Pulmonary artery endothelial cell (primary cell): ENCODE data around the gene YAF2. TPM values are rescaled to one million over a fixed set of nuclear protein-coding genes. Genes with fewer than 3 reads are reported as not detected.
A peak's percentile ranks its signal among the peaks of the same experiment; 100 is the strongest.
"Not testable (repeated sequence)": the region's sequence is repeated elsewhere in the genome, so short reads cannot be mapped to it uniquely, and the experiment has no call there.

Experiments
- DNase-seq: peaks from one replicate; pipeline ENCODE4 v3.0.0-alpha.2; 2011; ENCODE audit warnings: low read depth, low spot score
- total RNA-seq: library from RNA; depleted of rRNA; stranded (reverse); fragments of >200 nt; gene quantifications from 2 replicates; pipeline ENCODE4 v1.2.3, GENCODE V29; 2014

Gene YAF2
- total RNA-seq, 1 donor from 2014 or later, result 11.1 TPM

DNA sequence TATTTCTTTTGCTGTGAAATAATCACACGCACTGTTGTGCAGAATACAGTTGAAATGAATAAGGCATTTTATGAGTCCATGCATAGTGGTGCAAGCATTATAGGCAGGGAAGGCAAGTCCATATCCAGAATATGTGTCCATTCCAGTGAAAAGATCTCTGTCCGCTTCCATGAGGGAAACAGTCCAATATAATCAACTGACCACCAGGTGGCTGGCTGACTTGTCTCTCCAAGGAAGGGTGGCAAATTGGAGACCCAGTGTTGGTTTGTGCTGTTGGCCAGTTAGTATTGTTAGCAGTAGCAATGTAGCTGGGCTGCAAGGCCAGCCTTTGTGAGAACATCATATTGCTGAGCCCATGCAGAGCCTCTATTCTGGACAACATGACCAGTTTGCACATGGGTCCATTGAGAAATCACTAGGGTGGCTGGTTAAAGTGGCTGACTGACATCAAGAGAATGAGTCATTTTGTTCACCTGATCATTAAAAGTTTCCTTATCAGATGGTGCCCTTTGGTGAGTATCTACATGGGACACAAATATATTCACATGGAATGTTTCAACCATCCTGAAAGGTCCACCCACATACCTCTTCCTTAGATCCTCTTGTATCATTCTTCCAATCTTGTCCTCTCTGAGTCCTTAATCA is 17.3 kb upstream of the YAF2 start:
- no peak for DNase-seq

DNA sequence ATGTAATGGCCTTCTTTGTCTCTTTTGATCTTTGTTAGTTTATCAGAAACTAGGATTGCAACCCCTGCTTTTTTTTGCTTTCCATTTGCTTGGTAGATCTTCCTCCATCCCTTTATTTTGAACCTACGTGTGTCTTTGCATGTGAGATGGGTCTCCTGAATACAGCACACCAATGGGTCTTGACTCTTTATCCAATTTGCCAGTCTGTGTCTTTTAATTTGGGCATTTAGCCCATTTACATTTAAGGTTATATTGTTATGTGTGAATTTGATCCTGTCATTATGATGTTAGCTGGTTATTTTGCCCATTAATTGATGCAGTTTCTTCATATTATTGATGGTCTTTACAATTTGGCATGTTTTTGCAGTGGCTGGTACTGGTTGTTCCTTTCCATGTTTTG is 14.6 kb upstream of the YAF2 start:
- not testable (repeated sequence) for DNase-seq

DNA sequence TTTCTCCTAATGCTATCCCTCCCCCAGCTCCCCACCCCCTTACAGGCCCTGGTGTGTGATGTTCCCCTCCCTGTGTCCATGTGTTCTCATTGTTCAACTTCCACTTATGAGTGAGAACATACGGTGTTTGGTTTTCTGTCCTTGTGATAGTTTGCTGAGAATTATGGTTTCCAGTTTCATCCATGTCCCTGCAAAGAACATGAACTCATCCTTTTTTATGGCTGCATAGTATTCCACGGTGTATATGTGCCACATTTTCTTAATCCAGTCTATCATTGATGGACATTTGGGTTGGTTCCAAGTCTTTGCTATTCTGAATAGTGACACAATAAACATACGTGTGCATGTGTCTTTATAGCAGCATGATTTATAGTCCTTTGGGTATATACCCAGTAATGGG is 11.0 kb upstream of the YAF2 start:
- not testable (repeated sequence) for DNase-seq

DNA sequence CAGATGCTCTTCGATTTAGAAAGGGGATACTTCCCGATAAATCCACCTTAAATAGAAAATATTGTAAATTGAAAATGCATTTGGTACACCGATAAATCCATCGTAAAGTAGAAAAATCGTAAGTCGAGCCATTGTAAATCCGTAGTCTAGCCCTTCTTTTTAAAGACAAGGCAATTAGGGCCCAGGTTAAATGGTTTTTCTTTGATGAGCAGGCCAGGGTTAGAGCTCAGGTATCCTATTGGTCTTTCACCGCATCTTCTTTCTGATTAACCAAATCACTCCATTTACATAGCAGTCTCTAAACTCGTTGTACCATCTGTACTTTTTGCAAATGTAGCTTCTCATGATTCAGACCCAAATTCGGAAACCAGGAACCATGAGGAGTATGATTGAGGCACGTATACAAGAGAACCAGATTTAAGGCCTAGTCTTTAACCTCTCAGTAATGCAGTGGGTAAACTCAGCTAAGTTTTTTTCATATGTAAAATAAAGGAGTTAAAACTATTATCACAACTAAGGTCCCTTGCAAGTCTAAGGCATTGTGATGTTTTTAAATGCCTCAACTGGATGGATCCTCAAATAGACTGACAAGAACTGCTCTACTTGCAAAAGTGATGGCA is 2.2 kb upstream of the YAF2 start:
- no peak for DNase-seq

DNA sequence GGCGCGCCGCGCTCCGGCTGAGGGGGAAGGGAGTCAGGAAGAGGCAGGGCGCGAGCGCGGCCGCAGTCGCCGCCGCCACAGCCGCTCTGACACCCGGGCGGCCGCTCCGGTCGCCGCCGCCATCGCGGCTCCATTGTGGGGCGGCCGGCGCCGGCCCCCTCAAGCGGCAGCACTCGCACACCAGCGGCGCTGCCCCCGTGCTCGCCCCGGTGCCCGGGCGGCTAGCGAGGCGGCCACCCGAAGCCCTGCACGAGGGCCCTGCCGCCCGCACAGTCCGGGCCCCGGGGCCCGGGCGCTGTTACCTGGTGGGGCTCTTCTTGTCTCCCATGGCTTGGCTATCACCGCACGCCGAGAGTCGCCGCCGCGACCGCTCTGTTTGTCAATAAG is 202 bp downstream of the YAF2 start:
- DNase-seq, result no peak

DNA sequence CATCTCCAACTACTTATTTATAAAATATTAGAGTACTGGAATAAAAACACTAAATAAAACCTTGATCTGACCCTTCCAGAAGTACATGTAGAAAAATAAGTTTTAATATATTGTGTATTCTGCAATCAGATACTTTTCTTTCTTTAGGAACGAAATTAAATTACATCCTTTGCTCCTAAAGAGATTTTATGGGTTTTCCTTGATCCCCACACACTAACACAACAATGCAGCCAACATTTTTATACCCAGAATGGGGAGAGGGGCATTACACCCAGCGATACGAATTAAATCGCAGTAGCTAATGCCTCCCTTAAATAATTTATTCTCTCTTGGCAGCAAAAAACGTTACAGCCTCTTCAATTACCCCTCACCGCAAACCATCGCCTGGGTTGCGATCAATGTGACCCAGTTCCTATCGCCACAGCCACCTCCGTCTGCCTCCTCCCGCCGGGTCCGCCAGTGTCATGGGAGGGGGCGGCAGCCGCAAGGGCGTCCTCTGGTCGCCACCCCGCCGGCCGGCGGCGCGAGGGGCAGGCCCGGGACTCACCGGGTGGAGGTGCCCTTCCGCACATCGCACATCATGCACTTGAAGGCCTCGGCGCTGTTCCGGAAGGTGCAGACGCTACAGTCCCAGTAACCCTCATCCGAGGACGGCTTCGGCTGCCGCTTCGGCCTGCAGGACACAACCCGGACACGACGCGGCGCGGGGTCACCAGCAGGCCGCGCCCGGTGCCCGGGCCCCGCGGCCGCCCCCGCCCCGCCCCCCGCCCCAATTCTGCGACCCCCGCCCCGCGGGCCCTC is 796 bp downstream of the YAF2 start:
- peak; percentile 36 for DNase-seq

DNA sequence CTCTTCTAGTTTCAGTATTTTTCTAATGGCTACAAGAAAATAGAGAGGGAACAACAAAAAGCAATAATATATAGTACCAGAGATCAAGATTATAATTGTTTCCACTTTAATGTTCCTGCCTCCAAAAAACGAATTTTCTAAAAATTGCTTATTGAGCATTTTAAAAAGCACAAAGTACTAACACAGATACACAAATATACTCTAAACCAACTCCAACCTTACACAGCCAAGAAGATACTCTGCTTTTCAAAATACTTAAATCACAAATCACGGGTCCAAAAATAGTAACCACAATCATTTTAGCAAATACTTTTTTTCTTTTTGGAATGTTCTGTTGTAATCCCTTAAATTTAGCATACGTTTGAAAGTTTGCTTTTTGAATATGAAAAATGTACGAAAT is 2.0 kb downstream of the YAF2 start:
- DNase-seq, result no peak

DNA sequence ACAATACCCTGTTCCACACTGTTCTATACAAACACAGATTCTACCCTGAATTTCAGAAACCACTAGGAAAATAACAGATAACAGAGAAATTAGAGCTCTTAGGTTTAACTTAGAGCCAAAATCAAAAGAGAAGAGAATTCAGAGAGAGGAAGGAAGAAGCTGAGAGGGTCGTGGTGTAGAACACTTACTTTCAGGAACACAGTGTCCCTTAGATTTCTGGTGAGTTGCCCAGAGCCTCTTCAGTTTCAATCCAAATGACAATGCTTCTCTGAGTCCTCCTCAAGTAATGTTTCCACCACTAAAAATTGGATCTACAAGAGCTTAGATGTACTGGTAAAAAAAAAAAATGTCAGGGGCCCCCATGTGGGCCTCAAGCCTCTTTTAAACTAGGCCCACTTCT is 2.6 kb downstream of the YAF2 start:
- DNase-seq, result no peak

DNA sequence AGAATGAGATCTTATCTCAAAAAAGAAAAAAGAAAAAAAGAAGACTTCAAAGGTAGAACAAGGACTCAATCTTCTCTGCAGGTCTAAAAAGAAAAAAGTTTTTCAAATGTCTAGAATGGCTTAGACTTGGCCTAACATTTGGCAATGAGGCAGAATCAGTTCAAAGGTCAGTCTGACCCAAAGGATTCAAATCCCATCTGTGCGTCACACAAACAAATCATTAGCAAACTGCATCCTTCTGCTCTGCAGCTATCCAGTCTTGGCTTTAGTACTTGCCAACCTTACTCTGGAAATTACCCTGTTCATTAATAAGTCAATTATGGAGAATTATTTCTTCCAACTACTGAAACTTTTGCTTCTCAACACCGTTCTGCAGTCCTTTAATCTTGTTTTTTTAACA is 3.1 kb downstream of the YAF2 start:
- DNase-seq, result no peak

DNA sequence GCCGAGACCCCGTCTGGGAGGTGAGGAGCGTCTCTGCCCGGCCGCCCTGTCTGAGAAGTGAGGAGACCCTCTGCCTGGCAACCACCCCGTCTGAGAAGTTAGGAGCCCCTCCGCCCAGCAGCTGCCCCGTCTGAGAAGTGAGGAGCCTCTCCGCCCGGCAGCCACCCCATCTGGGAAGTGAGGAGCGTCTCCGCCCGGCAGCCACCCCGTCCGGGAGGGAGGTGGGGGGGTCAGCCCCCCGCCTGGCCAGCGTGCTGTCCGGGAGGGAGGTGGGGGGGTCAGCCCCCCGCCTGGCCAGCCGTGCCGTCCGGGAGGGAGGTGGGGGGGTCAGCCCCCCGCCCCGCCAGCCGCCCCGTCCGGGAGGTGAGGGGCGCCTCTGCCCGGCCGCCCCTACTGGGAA is 10.5 kb downstream of the YAF2 start:
- not testable (repeated sequence) for DNase-seq

DNA sequence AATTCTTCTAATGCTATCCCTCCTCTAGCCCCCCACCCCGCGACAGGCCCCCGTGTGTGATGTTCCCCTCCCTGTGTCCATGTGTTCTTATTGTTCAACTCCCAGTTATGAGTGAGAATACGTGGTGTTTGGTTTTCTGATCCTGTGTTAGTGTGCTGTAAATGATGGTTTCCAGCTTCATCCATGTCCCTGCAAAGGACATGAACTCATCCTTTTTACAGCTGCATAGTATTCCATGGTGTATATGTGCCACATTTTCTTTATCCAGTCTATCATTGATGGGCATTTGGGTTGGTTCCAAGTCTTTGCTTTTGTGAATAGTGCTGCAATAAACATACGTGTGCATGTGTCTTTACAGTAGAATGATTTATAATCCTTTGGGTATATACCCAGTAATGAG is 13.5 kb downstream of the YAF2 start:
- not testable (repeated sequence) for DNase-seq

DNA sequence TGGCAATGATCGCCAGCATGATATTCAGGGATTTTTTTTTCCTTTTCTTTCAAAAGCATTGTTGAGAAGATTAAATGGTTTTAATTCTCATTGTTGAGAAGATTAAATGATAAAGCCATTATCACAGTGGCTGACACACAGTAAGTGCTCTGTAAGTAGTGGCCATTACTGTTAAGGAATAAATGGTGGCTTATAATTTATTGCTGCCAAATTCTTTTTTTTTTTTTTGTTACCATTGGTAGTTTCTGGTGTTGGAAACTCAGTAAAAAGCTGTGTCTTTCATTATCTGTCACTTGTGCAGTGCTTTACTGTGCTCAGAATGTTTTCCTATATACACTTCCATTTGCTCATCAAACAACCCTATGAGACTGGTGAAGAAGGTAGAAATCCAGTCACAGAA is 15.3 kb downstream of the YAF2 start:
- no peak for DNase-seq

DNA sequence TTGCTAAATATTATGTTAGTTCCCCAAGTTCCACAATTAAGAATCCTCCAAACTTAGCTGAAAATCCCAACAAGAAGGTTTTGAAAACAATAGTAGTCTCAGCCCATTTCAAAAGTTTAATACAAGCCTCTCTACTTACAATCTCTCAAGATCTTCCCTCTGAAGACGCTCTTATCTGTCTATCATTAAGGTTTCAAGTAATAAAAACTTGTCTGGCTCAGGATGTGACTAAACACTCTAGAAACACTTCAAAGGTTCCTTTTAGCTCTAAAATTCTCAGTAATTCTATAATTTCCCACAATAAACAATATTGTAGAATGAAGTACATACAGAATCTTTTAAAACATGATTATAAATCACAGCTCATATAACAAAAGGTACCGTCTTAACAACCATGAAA is 16.3 kb downstream of the YAF2 start:
- no peak for DNase-seq

DNA sequence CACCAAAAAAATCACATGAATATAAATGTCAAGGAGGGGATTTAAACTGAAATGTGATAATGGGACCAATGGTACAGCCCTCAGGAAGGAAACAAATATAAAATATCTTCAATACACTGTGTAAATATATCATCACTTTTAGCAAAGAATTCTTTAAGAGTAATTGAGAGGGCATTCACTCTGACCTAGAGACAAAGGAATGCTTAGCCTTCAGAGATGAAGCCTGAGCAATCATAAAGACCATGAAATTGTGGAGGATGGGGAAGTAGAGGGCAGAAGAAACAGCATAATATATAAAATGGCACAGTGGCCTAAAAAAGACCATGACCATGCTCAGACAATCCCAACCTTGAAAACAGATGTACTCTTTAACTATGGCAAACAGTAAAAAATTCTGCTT is 20.4 kb downstream of the YAF2 start:
- no peak for DNase-seq

DNA sequence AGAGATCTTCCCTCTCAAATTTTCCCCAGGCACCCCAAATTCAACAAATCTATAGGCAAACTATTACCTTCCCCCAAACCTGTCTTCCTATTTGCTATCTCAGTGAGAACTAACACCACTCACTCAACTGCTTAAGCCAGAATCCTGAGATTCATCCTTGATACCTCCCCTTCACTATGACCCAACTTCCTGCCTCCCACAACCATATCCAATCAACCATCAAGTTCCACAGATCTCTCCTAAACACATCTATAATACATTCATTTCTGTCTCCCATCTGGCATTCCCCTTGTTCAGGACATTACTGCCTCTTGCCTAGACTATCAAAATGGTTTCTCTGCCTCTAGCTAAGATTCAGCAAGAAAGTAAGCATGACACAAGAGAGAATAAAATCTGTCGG is 21.3 kb downstream of the YAF2 start:
- DNase-seq, result no peak

DNA sequence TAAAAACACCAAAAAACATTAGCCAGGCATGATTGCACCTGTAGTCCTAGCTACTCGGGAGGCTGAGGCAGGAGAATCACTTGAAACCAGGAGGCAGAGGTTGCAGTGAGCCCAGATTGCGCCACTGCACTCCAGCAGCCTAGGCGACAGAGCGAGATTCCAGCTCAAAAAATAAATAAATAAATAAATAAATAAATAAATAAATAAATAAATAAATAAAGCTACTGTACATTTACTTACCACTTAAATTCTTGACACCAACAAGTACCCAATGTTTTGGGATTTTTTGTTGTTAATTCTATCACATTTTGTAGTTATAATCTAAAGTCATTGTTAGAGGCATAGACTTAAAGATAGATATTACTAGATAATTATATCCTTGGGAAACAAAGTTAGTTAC is 22.3 kb downstream of the YAF2 start:
- not testable (repeated sequence) for DNase-seq

DNA sequence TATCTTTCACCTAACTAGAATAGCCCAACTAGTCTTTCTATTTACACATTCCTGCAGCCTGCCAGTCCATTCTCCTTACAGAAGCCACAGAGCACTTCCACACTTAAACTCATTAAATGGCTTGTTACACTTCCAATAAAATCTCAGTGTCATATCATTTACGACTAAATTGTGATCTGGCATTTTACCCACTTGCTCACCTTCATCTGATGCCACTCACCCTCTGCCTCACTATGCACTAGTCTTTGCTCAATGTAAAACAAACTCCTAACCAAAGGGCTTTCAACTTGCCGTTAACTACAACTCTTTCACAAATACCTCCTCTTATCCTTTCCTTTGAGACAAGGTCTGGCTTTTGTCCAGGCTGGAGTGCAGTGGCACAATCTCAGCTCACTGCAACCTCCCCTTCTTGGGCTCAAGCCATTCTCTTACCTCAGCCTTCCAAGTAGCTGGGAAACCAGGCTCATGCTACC is 24.1 kb downstream of the YAF2 start:
- DNase-seq, result no peak

DNA sequence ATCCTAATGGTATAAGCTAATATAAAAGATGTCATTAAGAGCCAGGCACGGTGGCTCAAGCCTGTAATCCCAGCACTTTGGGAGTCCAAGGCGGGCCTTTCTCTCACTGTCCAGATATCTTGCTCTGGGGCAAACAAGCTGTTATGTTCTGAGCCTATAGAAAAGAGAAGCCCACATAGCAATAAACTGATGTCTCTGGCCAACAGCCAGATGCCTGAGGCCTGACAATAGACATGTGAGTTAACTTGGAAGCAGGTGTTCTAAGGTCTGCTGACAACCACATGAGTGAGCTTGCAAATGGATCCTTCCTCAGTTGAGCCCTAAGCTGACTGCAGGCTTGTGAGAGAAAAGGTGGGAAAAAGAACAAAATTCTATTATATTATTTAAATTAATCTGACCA is 25.0 kb downstream of the YAF2 start:
- DNase-seq, result peak; percentile 29

DNA sequence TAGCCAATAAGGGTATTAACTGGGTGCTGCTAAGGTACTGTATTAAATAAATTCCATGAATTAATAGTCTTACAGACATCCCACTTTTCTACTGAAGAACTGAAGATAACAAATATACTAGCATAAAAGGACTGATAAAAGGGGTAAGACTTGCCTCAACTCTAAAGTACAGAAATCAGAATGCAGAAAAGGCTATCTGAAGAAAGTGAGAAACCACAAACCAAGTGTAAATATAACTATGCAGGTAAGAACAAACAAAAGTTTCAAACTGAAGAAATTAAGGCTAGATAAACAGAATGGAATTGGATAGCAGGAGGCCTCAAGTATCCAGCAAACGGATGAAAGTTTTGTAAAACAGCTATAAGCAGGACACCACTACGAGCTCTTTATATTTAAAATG is 29.5 kb downstream of the YAF2 start:
- DNase-seq, result no peak

DNA sequence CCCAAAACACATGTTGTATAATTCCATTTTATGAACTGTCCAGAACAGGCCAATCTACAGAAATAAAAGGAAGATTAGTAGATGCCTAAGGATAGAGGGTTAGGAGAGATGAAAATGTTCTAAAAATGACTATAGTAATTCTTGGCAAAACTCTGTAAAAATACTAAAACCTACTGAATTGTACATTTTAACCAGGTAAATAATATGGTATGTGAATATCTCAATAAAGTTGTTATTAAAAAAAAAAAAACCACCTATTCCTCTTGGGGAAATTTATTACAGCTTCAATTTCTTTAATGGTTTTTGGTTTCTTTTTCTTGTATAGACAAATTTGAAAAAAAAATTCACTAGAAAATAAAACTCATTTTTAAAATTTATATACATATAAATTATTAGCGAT is 33.2 kb downstream of the YAF2 start:
- no peak for DNase-seq

DNA sequence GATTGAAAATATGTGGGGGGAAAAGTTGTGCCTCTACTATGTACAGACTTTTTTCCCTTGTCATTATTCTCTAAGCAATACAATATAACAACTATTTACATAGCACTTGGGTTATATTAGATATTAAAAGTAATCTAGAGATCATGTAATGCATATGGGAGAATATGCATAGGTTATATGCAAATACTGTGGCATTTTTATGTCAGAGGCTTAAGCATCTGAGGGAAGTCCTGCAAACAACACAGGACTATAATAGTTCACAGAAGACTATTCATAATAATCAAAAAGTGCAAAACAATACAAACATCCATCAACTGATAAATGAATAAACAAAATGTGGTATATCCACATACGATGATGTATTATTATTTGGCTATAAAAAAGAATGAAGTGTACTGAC is 33.7 kb downstream of the YAF2 start:
- no peak for DNase-seq

DNA sequence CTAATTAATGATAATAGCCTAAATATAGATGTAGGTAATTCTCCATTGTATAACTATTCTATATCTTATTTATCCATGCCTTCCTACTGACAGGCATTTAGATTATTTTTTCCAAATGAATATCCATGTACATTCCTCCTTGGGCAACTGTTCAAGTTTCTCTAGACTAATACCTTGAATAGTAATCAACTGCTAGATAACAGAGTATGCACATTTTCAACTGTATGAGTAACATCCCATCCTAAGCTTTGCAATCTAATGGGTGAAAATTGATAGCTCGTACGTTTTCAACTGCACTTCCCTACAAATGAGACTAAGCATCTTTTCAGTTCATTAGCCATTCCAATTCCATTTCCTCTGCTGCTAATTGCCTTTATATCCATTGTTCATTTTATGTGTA is 37.0 kb downstream of the YAF2 start:
- DNase-seq, result no peak

DNA sequence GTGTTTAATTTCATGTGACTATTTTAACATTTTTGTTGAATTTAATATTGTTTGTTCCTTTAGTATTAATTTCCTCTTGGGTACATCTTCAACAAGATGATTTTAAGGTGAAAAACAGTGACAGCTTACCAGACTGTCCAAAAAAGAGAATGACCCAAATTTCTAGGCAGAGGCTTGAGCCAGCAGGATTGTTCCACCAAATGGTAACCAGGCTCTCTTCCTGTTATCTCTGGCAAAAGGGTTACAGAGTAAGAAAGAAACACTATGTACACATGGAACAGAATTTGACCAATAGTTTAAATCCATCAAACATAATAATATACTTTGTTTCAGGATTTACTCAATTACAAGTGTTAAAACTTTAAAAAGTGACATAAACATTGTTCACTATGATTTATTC is 39.0 kb downstream of the YAF2 start:
- DNase-seq, result no peak
